OCI-M2 (cell line): ENCODE results near the gene CHKB.

Experiments
- DNase-seq: peaks from one replicate; lab custom pipeline; 2025; ENCODE audit not compliant: unreplicated experiment; lab: John Stamatoyannopoulos, UW

CHKB gene

GRCh38 chr22:50599816-50600455 lies 17.3 kb upstream of the CHKB start:
- no peak for DNase-seq

GRCh38 chr22:50597097-50597496 lies 14.4 kb upstream of the CHKB start:
- no peak for DNase-seq

GRCh38 chr22:50595189-50595588 lies 12.5 kb upstream of the CHKB start:
- DNase-seq: no peak

- no peak for DNase-seq
Measured at GRCh38 chr22:50587407-50587806, 4.8 kb upstream of the CHKB start.

GRCh38 chr22:50586416-50586815 lies 3.8 kb upstream of the CHKB start:
- DNase-seq: no peak

- no peak for DNase-seq
Measured at GRCh38 chr22:50585781-50586180, 3.1 kb upstream of the CHKB start.

GRCh38 chr22:50585238-50585637 lies 2.6 kb upstream of the CHKB start:
- no peak for DNase-seq

GRCh38 chr22:50584106-50585096 lies 1.8 kb upstream of the CHKB start:
- no peak for DNase-seq

GRCh38 chr22:50583294-50583861 lies 729 bp upstream of the CHKB start:
- no peak for DNase-seq

GRCh38 chr22:50581950-50582492 lies 628 bp downstream of the CHKB start:
- DNase-seq: no peak

- no peak for DNase-seq
Measured at GRCh38 chr22:50581031-50581949, 1.4 kb downstream of the CHKB start.

- no peak for DNase-seq
Measured at GRCh38 chr22:50579752-50580151, 2.9 kb downstream of the CHKB start.

- no peak for DNase-seq
Measured at GRCh38 chr22:50578776-50579310, 3.8 kb downstream of the CHKB start.

- no peak for DNase-seq
Measured at GRCh38 chr22:50577987-50578775, 4.5 kb downstream of the CHKB start, which contains the start of gene CPT1B. CPT1B (minus strand) TSS chr22:50578427; CDS start chr22:50577915, 512 bp downstream.

- DNase-seq: no peak
Measured at GRCh38 chr22:50577697-50577986, 5.0 kb downstream of the CHKB start.

- DNase-seq: no peak
Measured at GRCh38 chr22:50576806-50577696, 5.6 kb downstream of the CHKB start.

- DNase-seq: no peak
Measured at GRCh38 chr22:50576070-50576469, 6.6 kb downstream of the CHKB start.

GRCh38 chr22:50575426-50575941 lies 7.2 kb downstream of the CHKB start:
- DNase-seq: no peak
